Right lobe of liver (tissue), 4 donors: Measurements from ENCODE around the gene TERC.

Experiments used
- POLR2A ChIP-seq: fragments of 450-650 bp; IDR thresholded peaks from one replicate; pipeline ENCODE4 v1.6.1; 2017; ENCODE audit warnings: antibody characterized with exemption, mild to moderate bottlenecking
- TF ChIP-seq, protein P1 (sequence below), 4 donors: fragments of 200-600 bp in 3 of 4; fragments of 450-650 bp in 1 of 4; IDR thresholded peaks; one replicate each; pipeline versions ENCODE4 v1.5.1 to v1.8.0; 2016 to 2022; ENCODE audit warnings: antibody characterized with exemption in 4 of 4, mild to moderate bottlenecking in 2 of 4
- donor health status: DM: no; HTN: no; CAD: no.
- donor health status: DM: no; HTN: no; CAD: no.
- donor health status: DM: no; HTN: yes; CAD: no.

DNA sequence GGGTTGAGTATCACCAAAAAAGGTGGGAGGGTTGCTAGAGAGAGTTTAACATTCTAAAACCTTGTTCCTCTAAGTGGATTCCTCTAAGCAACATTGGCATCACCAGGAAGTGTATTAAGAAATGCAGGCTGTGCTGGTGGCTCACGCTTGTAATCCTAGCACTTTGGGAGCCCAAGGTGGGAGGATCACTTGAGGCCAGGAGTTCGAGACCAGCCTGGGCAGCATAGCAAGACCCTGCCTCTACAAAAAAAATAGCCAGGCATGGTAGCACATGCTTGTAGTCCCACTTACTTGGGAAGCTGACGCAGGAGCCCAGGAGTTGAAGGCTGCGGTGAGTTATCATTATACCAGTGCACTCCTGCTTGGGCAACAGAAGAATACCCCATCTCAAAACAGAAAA lies 13.0 kb upstream of the TERC start:
- TF ChIP-seq, protein P1, sequence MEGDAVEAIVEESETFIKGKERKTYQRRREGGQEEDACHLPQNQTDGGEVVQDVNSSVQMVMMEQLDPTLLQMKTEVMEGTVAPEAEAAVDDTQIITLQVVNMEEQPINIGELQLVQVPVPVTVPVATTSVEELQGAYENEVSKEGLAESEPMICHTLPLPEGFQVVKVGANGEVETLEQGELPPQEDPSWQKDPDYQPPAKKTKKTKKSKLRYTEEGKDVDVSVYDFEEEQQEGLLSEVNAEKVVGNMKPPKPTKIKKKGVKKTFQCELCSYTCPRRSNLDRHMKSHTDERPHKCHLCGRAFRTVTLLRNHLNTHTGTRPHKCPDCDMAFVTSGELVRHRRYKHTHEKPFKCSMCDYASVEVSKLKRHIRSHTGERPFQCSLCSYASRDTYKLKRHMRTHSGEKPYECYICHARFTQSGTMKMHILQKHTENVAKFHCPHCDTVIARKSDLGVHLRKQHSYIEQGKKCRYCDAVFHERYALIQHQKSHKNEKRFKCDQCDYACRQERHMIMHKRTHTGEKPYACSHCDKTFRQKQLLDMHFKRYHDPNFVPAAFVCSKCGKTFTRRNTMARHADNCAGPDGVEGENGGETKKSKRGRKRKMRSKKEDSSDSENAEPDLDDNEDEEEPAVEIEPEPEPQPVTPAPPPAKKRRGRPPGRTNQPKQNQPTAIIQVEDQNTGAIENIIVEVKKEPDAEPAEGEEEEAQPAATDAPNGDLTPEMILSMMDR (IDR thresholded peaks at IDR 0.05) = no peak
- TF ChIP-seq POLR2A = no peak
